ENCODE data around the gene CERS6. TPM values are rescaled to one million over a fixed set of nuclear protein-coding genes. Genes with fewer than 3 reads are reported as not detected.

The CERS6 gene
- total RNA-seq, 1 donor from 2014 or later = 66.5 TPM

GRCh38 chr2:168583710-168584521, 127.8 kb downstream of the CERS6 start:
- H3K36me3 Mint-ChIP-seq = peaks cover 21% of the 10 kb centered on the region
- no peaks in the 10 kb centered on the region for H3K27me3 Mint-ChIP-seq (ENCODE audit: low read depth)
- TF ChIP-seq, protein P1, sequence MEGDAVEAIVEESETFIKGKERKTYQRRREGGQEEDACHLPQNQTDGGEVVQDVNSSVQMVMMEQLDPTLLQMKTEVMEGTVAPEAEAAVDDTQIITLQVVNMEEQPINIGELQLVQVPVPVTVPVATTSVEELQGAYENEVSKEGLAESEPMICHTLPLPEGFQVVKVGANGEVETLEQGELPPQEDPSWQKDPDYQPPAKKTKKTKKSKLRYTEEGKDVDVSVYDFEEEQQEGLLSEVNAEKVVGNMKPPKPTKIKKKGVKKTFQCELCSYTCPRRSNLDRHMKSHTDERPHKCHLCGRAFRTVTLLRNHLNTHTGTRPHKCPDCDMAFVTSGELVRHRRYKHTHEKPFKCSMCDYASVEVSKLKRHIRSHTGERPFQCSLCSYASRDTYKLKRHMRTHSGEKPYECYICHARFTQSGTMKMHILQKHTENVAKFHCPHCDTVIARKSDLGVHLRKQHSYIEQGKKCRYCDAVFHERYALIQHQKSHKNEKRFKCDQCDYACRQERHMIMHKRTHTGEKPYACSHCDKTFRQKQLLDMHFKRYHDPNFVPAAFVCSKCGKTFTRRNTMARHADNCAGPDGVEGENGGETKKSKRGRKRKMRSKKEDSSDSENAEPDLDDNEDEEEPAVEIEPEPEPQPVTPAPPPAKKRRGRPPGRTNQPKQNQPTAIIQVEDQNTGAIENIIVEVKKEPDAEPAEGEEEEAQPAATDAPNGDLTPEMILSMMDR (IDR thresholded peaks at IDR 0.05; ENCODE audit: unreplicated experiment) = no peak
- DNase-seq (ENCODE audit: low spot score in 2 of 2, unreplicated experiment in 2 of 2) = no peak
- peaks cover 43% of the 10 kb centered on the region for H3K4me1 Mint-ChIP-seq
- H3K4me3 Mint-ChIP-seq = no peak overlapping the region
- H3K9me3 Mint-ChIP-seq = no peaks in the 10 kb centered on the region
- H3K27ac Mint-ChIP-seq = peak overlapping the region; percentile 71

DNA sequence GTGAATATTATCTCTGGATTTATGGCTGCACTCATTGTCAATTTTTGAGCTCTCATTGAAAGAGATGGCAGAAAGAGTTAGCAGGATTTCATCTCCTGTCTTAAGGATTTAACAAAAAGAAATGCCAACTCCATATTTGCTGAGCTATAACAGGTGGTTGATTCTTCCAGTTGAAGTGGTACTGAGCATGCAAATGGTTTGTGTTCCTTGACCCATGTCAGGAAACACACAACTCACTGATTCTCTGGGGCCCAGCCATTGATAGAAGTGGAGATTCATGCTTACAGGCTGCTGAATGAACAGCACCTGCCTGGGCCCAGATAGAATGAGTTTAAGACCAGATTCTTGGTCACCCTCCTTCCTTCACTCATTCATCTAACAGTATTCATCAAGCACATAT, 128.8 kb downstream of the CERS6 start:
- TF ChIP-seq, protein P1 (IDR thresholded peaks at IDR 0.05; ENCODE audit: unreplicated experiment) = no peak
- H3K4me1 Mint-ChIP-seq = peaks cover 43% of the 10 kb centered on the region
- no peaks in the 10 kb centered on the region for H3K27me3 Mint-ChIP-seq (ENCODE audit: low read depth)
- no peak for DNase-seq (ENCODE audit: low spot score in 2 of 2, unreplicated experiment in 2 of 2)
- H3K27ac Mint-ChIP-seq = peak overlapping the region; percentile 71
- H3K4me3 Mint-ChIP-seq = no peak overlapping the region
- H3K9me3 Mint-ChIP-seq = no peaks in the 10 kb centered on the region
- peaks cover 17% of the 10 kb centered on the region for H3K36me3 Mint-ChIP-seq

GRCh38 chr2:168585700-168586099, 129.6 kb downstream of the CERS6 start:
- Mint-ChIP-seq H3K36me3 (peaks cover 17% of the 10 kb centered on the region), H3K9me3 (no peaks in the 10 kb centered on the region), H3K27me3 (ENCODE audit: low read depth) (no peaks in the 10 kb centered on the region), H3K27ac (no peak overlapping the region), H3K4me3 (no peak overlapping the region), H3K4me1 (peaks cover 37% of the 10 kb centered on the region)
- TF ChIP-seq, protein P1 (IDR thresholded peaks at IDR 0.05; ENCODE audit: unreplicated experiment) = no peak
- no peak for DNase-seq (ENCODE audit: low spot score in 2 of 2, unreplicated experiment in 2 of 2)

DNA sequence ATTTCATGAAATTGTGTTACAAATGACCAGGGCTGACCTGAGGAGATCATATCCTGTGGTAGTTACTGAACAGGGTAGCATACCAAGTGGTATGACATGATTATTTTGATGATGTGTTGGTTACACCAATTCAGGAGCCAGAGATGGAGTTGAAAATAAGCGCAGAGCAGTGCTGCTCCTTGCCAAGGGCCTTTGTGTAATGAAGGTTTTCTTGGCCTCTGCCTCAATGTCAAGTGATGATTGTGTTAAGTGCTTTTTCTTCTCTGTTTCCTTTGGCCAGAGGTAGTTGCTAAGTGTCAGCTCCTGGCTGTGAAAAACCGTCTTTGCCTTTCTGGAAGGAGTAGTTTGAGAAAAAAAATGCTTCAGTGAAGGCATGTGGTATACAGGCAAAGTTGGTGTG, 131.2 kb downstream of the CERS6 start:
- Mint-ChIP-seq H3K4me3 (no peak overlapping the region), H3K36me3 (peaks cover 13% of the 10 kb centered on the region), H3K27ac (no peak overlapping the region), H3K27me3 (ENCODE audit: low read depth) (no peaks in the 10 kb centered on the region), H3K4me1 (peaks cover 35% of the 10 kb centered on the region), H3K9me3 (no peaks in the 10 kb centered on the region)
- TF ChIP-seq, protein P1 (IDR thresholded peaks at IDR 0.05; ENCODE audit: unreplicated experiment) = no peak
- DNase-seq (ENCODE audit: low spot score in 2 of 2, unreplicated experiment in 2 of 2) = no peak

DNA sequence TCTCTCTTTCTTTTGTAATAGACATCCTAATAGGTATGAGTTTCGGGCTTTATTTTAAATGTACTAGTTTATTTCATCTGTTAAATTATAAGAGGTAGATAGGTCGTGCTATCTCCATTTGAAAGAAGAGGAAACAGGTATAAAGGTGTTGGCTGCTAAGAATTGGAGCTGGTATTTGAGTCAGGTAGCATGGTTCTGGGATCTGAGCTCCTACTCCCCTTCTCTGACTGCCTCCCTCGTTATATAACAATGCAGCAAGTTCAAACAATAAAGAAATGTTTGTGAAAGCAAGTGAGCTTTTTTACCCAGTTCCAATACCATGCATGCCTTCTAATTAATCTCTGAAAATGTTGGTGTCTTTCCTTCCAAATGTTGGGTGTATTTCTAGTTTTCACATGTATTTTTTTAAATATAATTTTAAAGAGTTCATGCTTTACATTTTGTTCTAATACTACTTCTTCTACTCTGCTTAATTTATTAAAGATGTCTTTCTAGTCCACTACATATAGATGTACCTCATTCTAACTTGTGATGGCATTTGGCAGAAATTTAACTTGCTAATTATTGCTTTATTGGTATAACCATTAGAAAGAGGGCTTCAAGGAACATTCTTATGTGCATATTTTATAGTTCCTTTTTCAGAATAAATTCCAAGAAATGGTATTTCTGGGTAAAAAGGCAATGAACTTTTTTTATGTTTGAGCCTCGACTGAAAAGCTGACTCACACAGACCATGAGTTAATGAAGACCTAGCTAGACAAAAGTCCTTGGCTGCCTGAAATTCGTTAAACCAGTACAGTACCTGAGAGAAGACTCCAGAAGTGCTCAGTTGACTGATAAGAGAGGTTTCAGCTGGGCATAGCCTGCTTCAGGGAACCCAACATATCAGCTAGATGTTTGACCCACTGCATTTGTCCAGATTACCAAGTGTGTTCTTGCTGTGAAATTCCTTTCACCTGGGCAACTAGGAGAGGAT, 133.5 kb downstream of the CERS6 start:
- TF ChIP-seq, protein P1 (IDR thresholded peaks at IDR 0.05; ENCODE audit: unreplicated experiment) = no peak

More for the DNA sequence above, 133.5 kb downstream of the CERS6 start:
- Mint-ChIP-seq H3K4me3 (no peak overlapping the region), H3K27me3 (ENCODE audit: low read depth) (no peaks in the 10 kb centered on the region), H3K36me3 (peaks cover 13% of the 10 kb centered on the region), H3K9me3 (no peaks in the 10 kb centered on the region), H3K4me1 (peaks cover 15% of the 10 kb centered on the region), H3K27ac (no peak overlapping the region)
- DNase-seq (ENCODE audit: low spot score in 2 of 2, unreplicated experiment in 2 of 2) = no peak
